Caco-2 (cell line): Measurements from ENCODE around the gene FNDC3B. TPM values are rescaled to one million over a fixed set of nuclear protein-coding genes. Genes with fewer than 3 reads are reported as not detected.

Source experiments
- BruUV-seq: library from RNA; stranded (reverse); fragments of 400-500 nt; replicated peaks from 2 replicates; lab custom pipeline; 2021; lab: Mats Ljungman, UMichigan
- CTCF ChIA-PET: fragments of 300-600 bp; sonication (Branson Sonifier 250); formaldehyde crosslinking; loops from one replicate; lab custom pipeline; 2022; ENCODE audit warnings: antibody characterized with exemption; lab: Charles Lee
- POLR2A ChIA-PET: fragments of 300-600 bp; sonication (Branson Sonifier 250); formaldehyde crosslinking; loops from one replicate; lab custom pipeline; 2022; ENCODE audit warnings: antibody characterized with exemption; lab: Charles Lee
- DNase-seq, 2 experiments: peaks; one replicate each; pipeline versions ENCODE4 v3.0.0 to v3.0.0-alpha.2; 2020 to 2022
- H3K27me3 ChIP-seq: replicated peaks from 2 replicates; pipeline ENCODE4 v1.6.0; 2011; ENCODE audit warnings: low read length; ENCODE audit not compliant: control insufficient read depth, insufficient read depth
- H3K36me3 ChIP-seq: 2 replicates; pipeline ENCODE4 v1.5.1; 2011; ENCODE audit warnings: low read length; ENCODE audit not compliant: control insufficient read depth, insufficient read depth
- H3K4me1 ChIP-seq: fragments of 250-450 bp; sonication (Bioruptor Pico); 2 replicates; pipeline ENCODE4 v1.5.1; 2020; ENCODE audit warnings: mild to moderate bottlenecking
- H3K4me3 ChIP-seq: 2 replicates; pipeline ENCODE4 v1.5.1; 2011; ENCODE audit warnings: low read depth, mild to moderate bottlenecking, control low read depth, low read length
- H3K9me3 ChIP-seq: fragments of 250-450 bp; sonication (Bioruptor Pico); 2 replicates; pipeline ENCODE4 v1.5.1; 2020; ENCODE audit warnings: mild to moderate bottlenecking, moderate library complexity
- H3K27ac Mint-ChIP-seq: one replicate; pipeline ENCODE4 v1.8.0; 2022; ENCODE audit warnings: mixed read lengths; ENCODE audit not compliant: unreplicated experiment
- H3K27me3 Mint-ChIP-seq: one replicate; pipeline ENCODE4 v1.8.0; 2022; ENCODE audit warnings: mixed read lengths; ENCODE audit not compliant: insufficient read depth, unreplicated experiment
- H3K36me3 Mint-ChIP-seq: one replicate; pipeline ENCODE4 v1.8.0; 2022; ENCODE audit warnings: mild to moderate bottlenecking, mixed read lengths; ENCODE audit not compliant: insufficient read depth, unreplicated experiment
- H3K4me1 Mint-ChIP-seq: one replicate; pipeline ENCODE4 v1.8.0; 2022; ENCODE audit warnings: low read depth, mixed read lengths; ENCODE audit not compliant: unreplicated experiment
- H3K4me3 Mint-ChIP-seq: one replicate; pipeline ENCODE4 v1.8.0; 2022; ENCODE audit warnings: mild to moderate bottlenecking, moderate library complexity, mixed read lengths; ENCODE audit not compliant: unreplicated experiment
- H3K9me3 Mint-ChIP-seq: one replicate; pipeline ENCODE4 v1.8.0; 2022; ENCODE audit warnings: mixed read lengths; ENCODE audit not compliant: unreplicated experiment
- intact Hi-C: fragments of 100-400 bp; cut with micrococcal nuclease; formaldehyde crosslinking; loops from one replicate; pipeline ENCODE4 v1.10.0; 2022; ENCODE audit not compliant: unreplicated experiment
- total RNA-seq: library from RNA; stranded (reverse); gene quantifications from 2 replicates; pipeline ENCODE4 v1.2.3, GENCODE V29; 2022
- TF ChIP-seq, protein P1 (sequence below), 2 experiments: fragments of 200-600 bp in 1 of 2; IDR thresholded peaks; 1 replicate in 1 of 2; 2 replicates in 1 of 2; pipeline versions ENCODE4 v1.5.1 to v1.8.0; 2011 to 2022; ENCODE audit warnings: antibody characterized with exemption in 1 of 2, control low read depth in 1 of 2, inconsistent platforms in 1 of 2, low read depth in 1 of 2, low read length in 1 of 2, mild to moderate bottlenecking in 1 of 2, moderate library complexity in 1 of 2; ENCODE audit not compliant: insufficient read depth in 1 of 2, severe bottlenecking in 1 of 2, unreplicated experiment in 1 of 2

Gene FNDC3B
- total RNA-seq, 1 experiment from 2014 or later: 59.8 TPM

- no peaks in the 10 kb centered on the region for H3K36me3 ChIP-seq
- ChIA-PET CTCF (no interaction called here), POLR2A (no interaction called here)
- TF ChIP-seq, protein P1, sequence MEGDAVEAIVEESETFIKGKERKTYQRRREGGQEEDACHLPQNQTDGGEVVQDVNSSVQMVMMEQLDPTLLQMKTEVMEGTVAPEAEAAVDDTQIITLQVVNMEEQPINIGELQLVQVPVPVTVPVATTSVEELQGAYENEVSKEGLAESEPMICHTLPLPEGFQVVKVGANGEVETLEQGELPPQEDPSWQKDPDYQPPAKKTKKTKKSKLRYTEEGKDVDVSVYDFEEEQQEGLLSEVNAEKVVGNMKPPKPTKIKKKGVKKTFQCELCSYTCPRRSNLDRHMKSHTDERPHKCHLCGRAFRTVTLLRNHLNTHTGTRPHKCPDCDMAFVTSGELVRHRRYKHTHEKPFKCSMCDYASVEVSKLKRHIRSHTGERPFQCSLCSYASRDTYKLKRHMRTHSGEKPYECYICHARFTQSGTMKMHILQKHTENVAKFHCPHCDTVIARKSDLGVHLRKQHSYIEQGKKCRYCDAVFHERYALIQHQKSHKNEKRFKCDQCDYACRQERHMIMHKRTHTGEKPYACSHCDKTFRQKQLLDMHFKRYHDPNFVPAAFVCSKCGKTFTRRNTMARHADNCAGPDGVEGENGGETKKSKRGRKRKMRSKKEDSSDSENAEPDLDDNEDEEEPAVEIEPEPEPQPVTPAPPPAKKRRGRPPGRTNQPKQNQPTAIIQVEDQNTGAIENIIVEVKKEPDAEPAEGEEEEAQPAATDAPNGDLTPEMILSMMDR (IDR thresholded peaks at IDR 0.05; ENCODE audit: insufficient read depth in 1 of 2, low read depth in 1 of 2, low read length in 1 of 2, severe bottlenecking in 1 of 2, unreplicated experiment in 1 of 2): no peak
- H3K9me3 Mint-ChIP-seq: no peaks in the 10 kb centered on the region
- H3K4me3 Mint-ChIP-seq: no peak overlapping the region
- H3K27me3 Mint-ChIP-seq: no peaks in the 10 kb centered on the region
- H3K36me3 Mint-ChIP-seq: peaks cover 19% of the 10 kb centered on the region
- no peak for DNase-seq
- peaks cover 13% of the 10 kb centered on the region for H3K4me1 Mint-ChIP-seq
- H3K9me3 ChIP-seq: no peaks in the 10 kb centered on the region
- H3K4me3 ChIP-seq: no peak overlapping the region
- peaks cover 16% of the 10 kb centered on the region for H3K4me1 ChIP-seq
- no peaks in the 10 kb centered on the region for H3K27me3 ChIP-seq
- no peak overlapping the region for H3K27ac Mint-ChIP-seq
- no TSS peak for BruUV-seq
- intact Hi-C loops: no loop called here
Measured at GRCh38 chr3:172147113-172147818, 107.9 kb downstream of the FNDC3B start.

GRCh38 chr3:172148241-172148640, 108.9 kb downstream of the FNDC3B start:
- H3K4me3 Mint-ChIP-seq: no peak overlapping the region
- ChIA-PET POLR2A (no interaction called here), CTCF (no interaction called here)
- DNase-seq: no peak
- H3K27ac Mint-ChIP-seq: no peak overlapping the region
- no TSS peak for BruUV-seq
- H3K9me3 Mint-ChIP-seq: no peaks in the 10 kb centered on the region
- H3K4me3 ChIP-seq: no peak overlapping the region
- intact Hi-C loops: no loop called here
- no peaks in the 10 kb centered on the region for H3K9me3 ChIP-seq
- H3K27me3 Mint-ChIP-seq: no peaks in the 10 kb centered on the region
- peaks cover 23% of the 10 kb centered on the region for H3K36me3 Mint-ChIP-seq
- peaks cover 19% of the 10 kb centered on the region for H3K4me1 Mint-ChIP-seq
- 0 out of 2 replicates have a peak, but pooled peaks cover 6% of the 10 kb centered on the region for H3K4me1 ChIP-seq
- no peaks in the 10 kb centered on the region for H3K27me3 ChIP-seq
- no peaks in the 10 kb centered on the region for H3K36me3 ChIP-seq
- TF ChIP-seq, protein P1 (IDR thresholded peaks at IDR 0.05; ENCODE audit: insufficient read depth in 1 of 2, low read depth in 1 of 2, low read length in 1 of 2, severe bottlenecking in 1 of 2, unreplicated experiment in 1 of 2): no peak

GRCh38 chr3:172148702-172149565, 109.6 kb downstream of the FNDC3B start:
- H3K27me3 Mint-ChIP-seq: no peaks in the 10 kb centered on the region
- H3K27me3 ChIP-seq: no peaks in the 10 kb centered on the region
- H3K4me3 Mint-ChIP-seq: no peak overlapping the region
- H3K4me1 Mint-ChIP-seq: peaks cover 21% of the 10 kb centered on the region
- ChIA-PET CTCF (interaction anchor here (0.7 kb wide), 1 partner anchor 60 kb away, joined by 7 read pairs; no protein-coding TSS in a partner anchor), POLR2A (no interaction called here)
- H3K9me3 ChIP-seq: no peaks in the 10 kb centered on the region
- 0 out of 2 replicates have a peak, but pooled peaks cover 6% of the 10 kb centered on the region for H3K4me1 ChIP-seq
- H3K36me3 Mint-ChIP-seq: peaks cover 18% of the 10 kb centered on the region
- H3K9me3 Mint-ChIP-seq: no peaks in the 10 kb centered on the region
- H3K36me3 ChIP-seq: no peaks in the 10 kb centered on the region
- H3K27ac Mint-ChIP-seq: no peak overlapping the region
- no peak for DNase-seq
- TF ChIP-seq, protein P1 (IDR thresholded peaks at IDR 0.05; ENCODE audit: insufficient read depth in 1 of 2, low read depth in 1 of 2, low read length in 1 of 2, severe bottlenecking in 1 of 2, unreplicated experiment in 1 of 2): no peak
- intact Hi-C loops: no loop called here
- no peak overlapping the region for H3K4me3 ChIP-seq
- no TSS peak for BruUV-seq
